Activated CD4-positive, alpha-beta T cell treated with anti-CD3 and anti-CD28 coated beads, Interleukin-2, amount 50 U/mL, for 1 hour (primary cell): Measurements from ENCODE around the gene VRK3.
A peak's percentile ranks its signal among the peaks of the same experiment; 100 is the strongest.
"Not testable (repeated sequence)": the region's sequence is repeated elsewhere in the genome, so short reads cannot be mapped to it uniquely, and the experiment has no call there.

ENCODE experiments used
- DNase-seq: peaks from one replicate; pipeline ENCODE4 v3.0.0-alpha.2; 2020

VRK3 gene

DNA sequence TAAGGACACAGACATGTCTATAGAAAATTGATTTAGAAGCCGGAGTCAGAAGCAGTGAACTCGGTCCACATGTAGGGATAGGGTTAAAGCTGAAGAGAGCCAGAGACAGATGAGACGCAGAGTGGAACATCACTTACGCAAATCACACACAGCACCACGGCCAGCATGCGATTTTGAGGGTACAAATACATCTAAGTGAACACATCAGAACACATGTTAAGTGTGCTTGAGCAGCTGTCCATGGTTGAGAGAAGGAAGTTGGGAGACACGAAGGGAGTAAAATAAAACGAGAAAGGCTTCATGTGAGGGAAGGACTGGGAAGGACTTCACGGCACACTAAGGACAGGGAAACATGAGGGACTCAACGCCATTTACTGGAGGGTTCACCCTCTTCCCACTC, 38.8 kb downstream of the VRK3 start:
- DNase-seq: no peak

DNA sequence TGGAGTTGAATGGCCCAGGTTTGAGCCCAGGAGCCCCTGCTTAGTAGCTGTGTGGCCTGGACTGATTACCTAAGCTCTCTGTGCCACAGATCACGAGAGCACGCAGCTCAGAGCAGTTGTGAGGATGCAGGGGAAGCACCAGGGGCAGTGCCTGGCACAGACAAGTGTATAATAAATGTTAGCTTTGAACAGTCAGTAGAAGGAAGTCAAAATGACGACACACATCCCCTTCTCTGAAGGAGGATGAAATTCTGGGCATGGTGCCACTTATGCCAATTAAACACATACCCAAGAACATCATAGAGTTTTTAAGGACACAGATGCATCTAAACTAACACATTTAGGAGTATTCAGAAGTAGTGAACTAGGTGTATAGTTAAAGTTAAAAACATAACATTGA, 39.3 kb downstream of the VRK3 start:
- DNase-seq: no peak

DNA sequence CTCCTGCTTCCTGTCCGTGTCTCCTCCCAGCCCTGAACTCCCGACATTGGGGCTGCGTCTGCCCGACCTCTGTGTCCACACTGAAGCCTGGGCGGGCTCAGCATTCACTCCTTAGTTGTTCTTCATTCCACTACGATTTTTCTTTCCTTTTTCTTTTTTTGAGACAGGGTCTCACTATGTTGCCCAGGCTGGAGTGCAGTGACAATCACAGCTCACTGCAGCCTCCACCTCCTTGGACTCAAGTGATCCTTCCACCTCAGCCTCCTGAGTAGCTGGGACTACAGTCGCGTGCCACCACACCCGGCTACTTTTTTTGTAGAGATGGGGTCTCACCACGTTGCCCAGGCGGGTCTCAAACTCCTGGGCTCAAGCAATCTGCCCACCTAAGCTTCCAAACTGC, 40.7 kb downstream of the VRK3 start:
- no peak for DNase-seq

DNA sequence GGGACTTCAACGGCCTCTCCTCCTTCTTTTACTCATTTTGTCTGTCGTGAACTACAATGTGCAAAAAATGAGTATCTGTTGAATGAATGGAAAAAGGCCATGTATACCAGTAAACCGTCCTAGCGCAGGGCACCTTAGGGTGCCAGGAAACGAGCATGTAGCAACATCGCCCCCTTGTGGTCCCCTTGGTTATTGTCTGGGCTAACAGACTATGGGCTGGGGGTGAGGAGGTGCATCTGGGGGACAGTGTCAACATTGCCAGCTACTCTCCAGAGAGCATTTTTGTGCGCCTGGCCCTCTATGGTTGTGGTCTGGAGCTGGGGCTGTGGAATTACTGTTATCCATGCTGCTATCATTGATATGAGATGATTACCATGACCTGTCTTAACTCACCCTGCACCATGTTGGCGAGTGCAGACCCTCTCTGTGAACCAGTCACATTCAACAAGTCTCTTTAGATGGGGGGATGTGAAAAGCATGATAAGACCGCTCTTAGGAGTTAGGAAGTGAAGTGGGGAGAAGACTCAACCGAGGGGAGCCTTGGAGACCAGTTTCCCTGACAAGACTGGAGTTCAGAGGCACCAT, 41.4 kb downstream of the VRK3 start:
- DNase-seq: peak; percentile 80

DNA sequence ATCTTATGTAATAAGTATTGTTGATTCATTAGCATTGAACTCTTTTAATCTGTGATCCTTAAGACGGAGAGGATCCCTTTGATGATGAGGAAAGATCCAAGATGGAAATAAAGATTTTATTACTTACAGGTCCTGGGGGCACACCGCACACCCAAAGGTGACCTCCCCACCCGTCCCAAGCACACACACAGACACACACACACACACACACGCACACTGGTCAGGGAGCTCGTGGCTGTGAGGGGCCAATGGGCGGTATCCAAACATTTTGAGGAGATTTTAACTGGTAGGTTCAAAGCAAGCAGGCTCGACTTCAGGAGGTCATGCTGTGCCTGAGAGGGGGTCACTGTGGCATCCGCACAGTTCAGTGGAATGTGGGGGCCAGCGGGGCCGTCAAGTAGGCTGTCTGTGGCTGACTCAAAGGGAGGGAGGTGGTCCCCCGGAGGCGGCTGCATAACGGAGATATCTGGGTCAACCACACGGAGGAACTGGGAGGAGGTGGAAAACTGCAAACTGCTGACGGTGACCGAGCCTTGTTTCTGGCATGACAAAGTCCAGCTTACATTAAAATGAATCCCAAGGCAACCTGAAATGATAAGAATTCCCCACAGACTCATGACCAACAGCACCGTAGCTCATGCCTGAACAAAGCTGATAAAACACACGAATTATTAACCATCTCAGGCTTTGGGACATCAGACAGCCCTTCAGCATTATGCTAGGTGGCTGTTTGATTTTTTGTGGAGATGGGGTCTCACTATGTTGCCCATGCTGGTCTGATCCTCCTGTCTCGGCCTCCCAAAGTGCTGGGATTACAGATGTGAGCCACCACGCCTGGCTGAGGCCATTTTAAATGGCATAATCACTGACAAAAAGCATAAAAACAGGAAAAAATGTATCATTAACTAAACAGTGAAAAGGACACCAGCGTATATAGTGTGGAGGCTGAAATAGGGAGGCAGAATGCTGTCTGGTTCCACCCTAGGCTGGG, 43.3 kb downstream of the VRK3 start:
- DNase-seq: no peak

DNA sequence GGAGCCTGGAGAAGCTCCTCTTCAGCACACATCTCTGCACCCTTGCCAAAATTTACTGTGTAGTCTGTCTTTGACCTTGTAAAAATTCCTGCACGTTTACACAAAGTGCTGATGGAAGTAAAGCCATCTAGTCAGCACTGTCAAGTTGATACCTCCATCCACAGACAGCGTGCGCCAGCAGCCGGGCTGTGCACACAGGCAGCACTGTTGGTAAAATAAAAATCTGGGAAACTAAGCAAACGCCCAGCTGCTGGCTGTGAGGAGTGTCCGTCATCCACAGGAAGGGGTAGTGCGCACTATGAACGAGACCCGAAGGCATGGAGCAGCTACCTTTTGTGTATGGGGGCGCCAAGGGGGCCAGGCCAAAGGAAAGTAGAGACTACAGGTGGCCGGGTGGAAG, 46.8 kb downstream of the VRK3 start:
- DNase-seq: no peak

DNA sequence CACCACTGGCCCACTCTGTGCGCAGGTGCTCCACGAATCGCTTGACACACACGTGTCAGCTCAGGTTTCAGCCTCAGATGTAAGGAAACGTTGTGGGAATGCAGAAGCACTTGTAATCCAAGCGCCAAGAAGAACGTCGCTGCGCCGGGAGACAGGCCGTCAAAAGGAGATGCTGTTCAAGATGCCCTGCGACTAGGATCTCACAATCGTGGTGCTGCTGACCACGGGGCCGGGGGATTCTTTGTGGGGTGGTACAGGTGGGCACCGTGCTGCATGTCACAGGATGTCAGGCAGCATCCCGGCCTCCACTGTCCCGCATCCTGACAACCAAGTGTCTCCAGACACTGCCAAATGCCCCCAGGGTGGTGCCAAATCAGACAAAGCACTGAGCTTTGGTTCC, 47.3 kb downstream of the VRK3 start:
- no peak for DNase-seq

DNA sequence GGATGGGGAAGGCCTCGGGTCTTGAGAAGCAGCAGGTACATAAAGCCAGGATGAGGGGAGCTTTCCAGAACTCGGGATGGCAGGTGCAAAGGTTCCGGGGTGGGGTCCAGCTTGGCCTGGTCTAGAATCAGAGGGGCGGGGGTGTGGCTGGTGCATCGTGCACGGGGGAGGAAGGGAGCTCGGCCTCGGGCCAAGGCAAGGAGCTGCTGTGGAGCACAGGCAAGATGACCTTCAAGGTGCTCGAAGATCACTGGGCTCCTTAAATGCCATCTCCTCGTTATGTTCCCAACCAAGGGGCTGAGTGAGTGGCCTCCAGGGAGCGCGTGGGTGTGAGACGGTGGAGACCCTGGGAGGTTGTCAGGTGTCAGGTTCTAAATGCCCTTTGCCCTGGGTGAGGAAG, 48.1 kb downstream of the VRK3 start:
- DNase-seq: no peak

DNA sequence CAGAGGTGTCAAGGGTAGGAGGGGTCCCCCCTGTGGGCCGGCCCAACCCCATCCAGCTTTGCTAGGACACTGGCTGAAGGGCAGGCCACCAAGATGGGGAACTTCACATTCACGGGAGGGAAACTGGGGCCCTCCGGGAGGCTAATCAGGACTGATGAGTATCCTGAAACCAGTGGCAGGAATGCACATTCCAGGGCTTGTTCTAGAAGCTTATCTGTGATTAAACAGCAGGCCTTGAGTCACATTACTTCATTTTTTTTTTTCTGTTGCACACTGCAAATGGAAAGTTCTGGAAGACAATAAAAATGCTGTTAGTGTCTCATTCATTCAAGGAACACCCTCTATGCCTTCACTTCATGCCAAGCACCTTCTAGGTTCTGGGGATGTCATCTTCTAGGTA, 48.7 kb downstream of the VRK3 start:
- DNase-seq: no peak

DNA sequence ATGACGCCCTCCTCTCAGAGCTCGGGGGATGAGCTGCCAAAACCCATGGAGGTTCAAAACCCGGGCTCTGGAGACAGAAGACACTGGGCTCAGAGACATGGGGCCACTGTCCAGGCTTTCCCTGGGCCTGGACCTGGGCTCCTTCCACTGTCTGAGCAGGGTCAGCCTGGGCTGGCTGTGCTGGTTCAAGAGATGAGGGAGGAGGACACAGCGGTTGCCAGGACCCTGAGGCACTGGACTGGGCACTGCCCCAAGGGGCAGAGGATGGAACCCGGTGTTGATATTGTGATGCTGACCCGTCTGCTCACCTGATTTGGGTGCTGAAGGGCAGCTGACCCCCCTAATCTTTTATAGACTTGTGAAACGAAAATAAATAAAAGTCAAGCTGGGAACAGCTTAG, 50.1 kb downstream of the VRK3 start:
- DNase-seq: no peak

DNA sequence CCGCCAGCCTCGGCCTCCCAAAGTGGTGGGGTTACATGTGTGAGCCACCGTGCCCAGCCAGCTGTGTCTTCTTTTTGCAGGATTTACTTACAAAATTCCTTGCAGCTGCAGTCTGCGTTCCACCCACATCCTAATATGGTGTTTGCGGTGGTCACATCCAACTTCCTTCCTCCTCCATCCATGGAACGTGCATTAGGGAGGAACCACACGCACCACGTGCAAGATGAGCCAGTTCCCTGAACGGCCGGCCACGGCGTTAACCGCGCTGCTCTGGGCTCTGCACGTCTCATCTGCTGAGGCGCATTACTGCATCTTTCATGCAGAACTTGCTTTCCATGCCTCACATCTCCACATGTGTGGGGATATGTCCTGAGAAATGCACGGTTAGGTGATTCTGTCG, 51.2 kb downstream of the VRK3 start:
- no peak for DNase-seq

DNA sequence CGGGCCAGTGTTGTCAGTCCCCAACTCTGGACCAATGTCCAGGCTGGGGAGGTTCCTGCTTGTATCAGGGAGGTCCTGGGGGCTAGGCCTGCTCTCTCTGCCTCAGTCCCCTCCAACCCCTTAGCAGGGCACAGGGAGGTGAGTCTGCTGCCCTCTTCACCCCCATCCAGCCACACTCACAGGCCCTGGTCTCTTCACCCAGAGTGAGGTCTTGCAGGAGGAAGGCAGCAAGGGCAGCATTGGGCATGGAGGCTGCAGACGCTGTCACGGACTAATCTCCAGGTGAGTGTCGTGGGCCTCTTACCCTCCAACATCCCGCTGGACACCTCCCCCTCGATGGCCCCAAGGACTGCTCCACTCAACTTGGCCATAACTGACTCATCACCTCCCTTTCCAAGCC, 52.3 kb downstream of the VRK3 start:
- no peak for DNase-seq

DNA sequence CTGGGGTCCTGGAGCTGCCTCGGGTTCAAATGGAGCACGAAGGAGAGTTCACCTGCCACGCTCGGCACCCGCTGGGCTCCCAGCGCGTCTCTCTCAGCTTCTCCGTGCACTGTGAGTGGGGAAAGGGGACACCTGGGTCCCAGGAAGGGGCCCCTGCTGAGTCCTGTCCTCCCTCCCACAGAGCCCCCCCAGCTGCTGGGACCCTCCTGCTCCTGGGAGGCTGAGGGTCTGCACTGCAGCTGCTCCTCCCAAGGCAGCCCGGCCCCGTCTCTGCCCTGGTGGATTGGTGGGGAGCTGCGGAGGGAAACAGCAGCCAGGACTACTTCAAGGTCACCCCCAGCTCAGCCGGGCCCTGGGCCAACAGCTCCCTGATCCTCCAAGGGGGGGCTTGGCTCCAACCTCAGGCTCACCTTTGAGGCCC, 53.2 kb downstream of the VRK3 start:
- DNase-seq: no peak

DNA sequence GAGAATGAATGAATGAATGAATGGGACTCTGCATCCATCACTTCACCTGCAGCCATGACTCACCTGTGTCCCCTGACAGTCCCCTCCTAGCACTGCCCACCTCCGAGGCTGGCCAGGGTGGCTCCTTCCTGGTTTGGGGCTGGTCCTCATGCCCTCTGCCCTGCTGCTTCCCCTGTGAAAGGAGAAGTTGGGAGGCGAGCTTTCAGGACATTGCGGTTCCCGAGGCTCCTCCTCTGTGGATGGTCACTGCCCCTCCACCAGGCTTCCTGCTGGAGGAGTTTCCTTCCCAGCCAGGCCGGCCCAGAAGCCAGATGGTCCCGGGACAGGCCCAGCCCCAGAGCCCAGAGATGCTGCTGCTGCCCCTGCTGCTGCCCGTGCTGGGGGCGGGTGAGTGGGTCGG, 55.8 kb downstream of the VRK3 start:
- not testable (repeated sequence) for DNase-seq

DNA sequence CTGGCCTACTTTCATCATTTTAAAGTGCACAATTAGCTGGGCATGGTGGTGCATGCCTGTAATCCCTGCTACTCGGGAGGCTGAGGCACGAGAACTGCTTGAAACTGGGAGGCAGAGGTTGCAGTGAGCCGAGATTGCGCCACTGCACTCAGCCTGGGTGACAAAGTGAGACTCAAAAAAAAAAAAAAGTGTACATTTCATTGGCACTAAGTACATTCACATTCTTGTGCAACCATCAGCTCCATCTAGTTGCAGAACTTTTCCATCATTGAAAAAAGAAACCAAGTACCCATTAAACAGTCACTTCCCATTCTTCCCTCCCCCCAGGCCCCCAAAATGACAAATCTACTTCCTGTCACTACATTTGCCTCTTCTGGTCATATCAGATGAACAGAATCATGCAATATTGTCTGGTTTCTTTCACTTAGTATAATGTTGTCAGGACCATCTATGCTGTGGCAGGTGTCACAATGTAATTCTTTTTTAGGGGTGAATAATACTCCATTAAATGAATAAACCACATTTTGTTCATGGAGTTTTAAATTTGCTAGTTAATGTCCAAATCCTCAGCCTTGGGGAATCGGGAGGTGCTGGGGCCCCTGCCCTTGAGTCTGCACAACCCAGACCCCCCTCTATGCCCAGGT, 56.8 kb downstream of the VRK3 start:
- DNase-seq: no peak

DNA sequence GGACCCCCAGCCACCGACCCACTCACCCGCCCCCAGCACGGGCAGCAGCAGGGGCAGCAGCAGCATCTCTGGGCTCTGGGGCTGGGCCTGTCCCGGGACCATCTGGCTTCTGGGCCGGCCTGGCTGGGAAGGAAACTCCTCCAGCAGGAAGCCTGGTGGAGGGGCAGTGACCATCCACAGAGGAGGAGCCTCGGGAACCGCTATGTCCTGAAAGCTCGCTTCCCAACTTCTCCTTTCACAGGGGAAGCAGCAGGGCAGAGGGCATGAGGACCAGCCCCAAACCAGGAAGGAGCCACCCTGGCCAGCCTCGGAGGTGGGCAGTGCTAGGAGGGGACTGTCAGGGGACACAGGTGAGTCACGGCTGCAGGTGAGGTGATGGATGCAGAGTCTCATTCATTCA, 64.2 kb downstream of the VRK3 start, which contains the start of gene SIGLEC11:
TSS of gene SIGLEC11 (minus strand) at position 193 of the 400 bp plus-strand sequence. CDS start at position 102, 91 bp downstream.
- DNase-seq: not testable (repeated sequence)

DNA sequence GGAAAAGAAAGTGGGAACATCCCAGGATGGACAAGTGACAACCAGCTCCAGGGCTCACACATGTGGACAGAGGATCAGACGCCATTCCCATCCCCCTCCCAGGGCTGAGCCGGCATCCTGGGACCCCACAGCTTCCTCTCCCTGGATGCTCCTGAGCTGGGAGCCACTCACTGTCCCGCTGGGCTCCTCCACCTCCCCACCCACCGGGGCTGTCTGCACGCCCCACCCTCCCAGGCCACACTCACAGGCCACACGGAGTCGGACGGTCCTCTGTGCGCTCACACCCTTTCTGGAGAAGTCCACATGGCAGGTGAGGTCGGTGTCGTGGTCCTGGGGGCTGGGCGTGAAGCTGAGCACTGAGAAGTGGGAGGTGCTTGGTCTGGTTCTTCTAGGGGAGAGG, 65.3 kb downstream of the VRK3 start:
- not testable (repeated sequence) for DNase-seq

DNA sequence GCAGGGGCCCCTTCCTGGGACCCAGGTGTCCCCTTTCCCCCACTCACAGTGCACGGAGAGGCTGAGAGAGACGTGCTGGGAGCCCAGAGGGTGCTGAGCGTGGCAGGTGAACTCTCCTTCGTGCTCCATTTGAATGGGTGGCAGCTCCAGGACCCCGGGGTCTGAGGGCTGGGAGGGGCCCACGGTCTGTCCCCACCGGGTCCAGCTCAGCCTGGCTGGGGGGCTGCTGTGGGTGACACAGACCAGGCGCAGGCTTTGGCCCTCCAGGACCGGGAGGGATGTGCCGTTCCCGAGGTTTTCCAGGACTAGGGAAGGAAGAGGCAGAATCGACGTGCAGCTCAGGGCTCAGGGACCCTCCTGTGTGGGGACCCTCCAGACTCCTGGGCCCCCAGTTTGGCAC, 66.6 kb downstream of the VRK3 start:
- DNase-seq: not testable (repeated sequence)

DNA sequence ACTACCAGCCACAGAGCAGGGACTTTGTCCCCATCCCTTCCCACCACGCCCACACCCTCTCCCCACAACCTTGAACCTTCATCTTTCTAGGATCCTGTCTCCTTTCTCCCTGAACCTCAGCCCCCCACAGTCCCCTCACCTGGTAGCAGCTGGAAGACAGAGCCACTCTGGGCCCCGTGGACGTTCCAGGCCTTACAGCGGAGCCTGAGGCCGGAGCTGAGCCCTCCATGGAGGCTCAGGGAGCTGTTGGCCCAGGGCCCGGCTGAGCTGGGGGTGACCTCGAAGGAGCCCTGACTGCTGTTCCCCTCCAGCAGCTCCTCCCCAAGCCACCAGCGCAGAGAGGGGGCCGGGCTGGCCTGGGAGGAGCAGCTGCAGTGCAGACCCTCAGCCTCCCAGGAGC, 67.0 kb downstream of the VRK3 start:
- DNase-seq: not testable (repeated sequence)

DNA sequence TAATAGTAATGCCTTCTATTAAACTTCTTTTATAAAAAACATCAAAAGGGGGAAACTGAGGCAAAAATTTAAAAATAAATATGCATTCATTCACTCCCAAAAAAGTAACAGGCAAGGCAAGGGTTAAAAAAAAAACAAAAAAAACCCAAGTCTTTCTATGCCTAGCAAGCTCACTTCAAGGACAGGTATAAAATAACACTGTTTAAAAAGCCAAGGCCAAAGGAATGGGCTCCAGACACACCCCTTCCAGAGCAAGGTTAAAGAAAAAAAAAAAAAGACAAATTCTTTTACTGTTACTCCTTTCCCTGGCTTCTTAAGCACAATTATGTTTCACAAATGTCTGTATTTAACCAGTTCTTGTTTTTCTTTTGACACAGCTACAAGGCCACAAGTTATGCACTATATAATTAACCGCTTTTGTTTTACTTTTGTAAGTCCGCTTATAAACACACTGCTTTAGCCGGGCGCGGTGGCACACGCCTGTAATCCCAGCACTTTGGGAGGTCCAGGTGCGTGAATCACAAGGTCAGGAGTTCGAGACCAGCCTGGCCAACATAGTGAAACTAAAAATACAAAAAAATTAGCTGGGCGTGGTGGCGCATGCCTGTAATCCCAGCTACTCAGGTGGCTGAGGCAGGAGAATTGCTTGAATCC, 67.8 kb downstream of the VRK3 start:
- no peak for DNase-seq

DNA sequence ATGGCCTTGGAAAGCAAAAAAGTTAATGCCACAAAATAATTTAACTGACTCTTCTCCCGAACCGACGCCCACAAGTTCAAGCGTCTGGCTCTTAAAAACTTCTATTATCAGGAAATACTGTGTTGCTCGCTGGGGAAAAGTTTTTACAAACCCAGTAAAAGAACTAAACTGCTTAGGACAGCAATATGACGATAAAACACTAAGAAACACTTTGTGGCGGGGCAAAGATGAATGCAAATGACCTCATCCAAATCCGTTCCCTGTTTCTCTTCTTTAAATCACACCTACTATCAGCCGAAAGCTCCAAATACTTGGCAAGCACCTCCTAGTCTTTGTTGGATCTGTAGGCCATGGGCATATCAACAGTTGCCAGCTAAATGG, 69.1 kb downstream of the VRK3 start:
- DNase-seq: no peak

DNA sequence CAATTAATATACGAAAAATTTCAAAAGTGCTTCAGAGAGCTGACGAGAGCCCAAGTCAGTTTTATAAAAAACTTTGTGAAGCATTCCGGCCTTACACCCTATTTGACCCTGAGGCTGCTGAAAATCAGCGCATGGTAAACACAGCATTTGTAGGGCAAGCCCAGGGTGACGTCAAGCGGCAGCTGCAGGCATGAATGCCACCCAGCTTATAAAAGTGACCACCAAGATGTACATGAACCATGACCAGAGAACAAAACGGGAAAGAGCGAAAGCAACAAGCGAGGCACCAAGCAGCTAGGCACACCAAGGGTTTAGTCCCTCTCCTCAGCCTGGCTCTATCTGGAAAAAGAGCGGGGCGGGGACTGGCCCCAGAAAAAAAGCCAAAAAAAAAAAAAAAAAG, 70.2 kb downstream of the VRK3 start:
- no peak for DNase-seq

DNA sequence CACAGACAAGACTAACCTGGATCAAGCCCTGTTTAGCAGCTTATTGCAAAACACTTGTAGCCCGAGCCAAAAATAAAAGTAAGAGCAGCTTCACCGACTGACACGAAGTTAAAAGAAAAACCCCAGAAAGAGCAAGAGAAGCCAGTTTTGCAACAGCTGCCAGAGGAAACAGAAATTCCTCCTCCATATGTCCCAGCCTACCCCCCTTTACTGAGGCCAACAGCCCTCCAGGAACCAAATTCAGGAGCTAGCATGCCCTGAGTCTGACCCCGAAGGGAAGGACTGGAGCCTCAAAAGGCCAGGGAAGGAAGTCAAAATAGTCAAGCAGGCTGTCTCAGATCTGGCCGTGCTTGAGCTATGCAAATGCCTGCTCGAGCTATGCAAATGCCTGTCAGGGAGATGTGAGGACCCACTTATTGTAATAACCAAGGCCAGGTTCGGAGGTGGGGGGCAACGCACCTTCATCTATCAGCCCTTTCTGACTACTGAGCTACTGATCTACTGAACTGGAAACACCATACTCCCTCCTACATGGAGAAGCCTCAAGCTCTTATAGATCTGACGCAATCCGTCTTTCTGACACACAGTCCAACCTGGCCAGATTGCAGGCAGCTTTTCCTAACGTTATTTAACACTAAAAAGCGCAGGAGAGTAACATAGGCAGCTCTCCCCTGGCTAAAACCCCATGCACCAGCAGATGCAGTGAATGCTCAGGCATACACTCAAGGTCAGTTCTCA, 70.9 kb downstream of the VRK3 start:
- no peak for DNase-seq
